ENCODE measurements around the gene SLCO4A1. TPM values are rescaled to one million over a fixed set of nuclear protein-coding genes. Genes with fewer than 3 reads are reported as not detected.

SLCO4A1 gene
- total RNA-seq, 1 experiment from 2014 or later: 161 TPM

- Histone ChIP-seq H4K20me1 (ENCODE audit: low read length) (no peaks in the 10 kb centered on the region), H3K27ac (ENCODE audit: low read length) (peak overlapping the region; percentile 98), H3K4me3 (ENCODE audit: low read length) (peak overlapping the region; percentile 65), H3K4me2 (ENCODE audit: low read length) (peak overlapping the region; percentile 84), H3K9me2 (replicated peaks; ENCODE audit: low read length) (no peaks in the 10 kb centered on the region), H3K9me3 (ENCODE audit: low read length) (no peaks in the 10 kb centered on the region), H3F3A (ENCODE audit: low read length, unreplicated experiment) (peaks cover 9% of the 10 kb centered on the region), H3K4me1 (ENCODE audit: insufficient read depth, low read length) (peaks cover 75% of the 10 kb centered on the region), H3K27me3 (ENCODE audit: low read length) (no peaks in the 10 kb centered on the region), H3K9ac (ENCODE audit: low read length) (peak overlapping the region; percentile 80), H2AFZ (ENCODE audit: low read length) (peak overlapping the region; percentile 46), H3K36me3 (ENCODE audit: low read depth, low read length) (no peaks in the 10 kb centered on the region), H3K79me2 (ENCODE audit: low read length) (peaks cover 33% of the 10 kb centered on the region)
- ChIA-PET CTCF (interaction anchor here (0.6 to 1.6 kb wide), 6 partner anchors 11 to 191 kb away, joined by 3 to 13 read pairs (median 4); partner anchors contain the start of gene SLCO4A1), POLR2A (ENCODE audit: unreplicated experiment) (interaction anchor here (0.6 to 1.2 kb wide), 8 partner anchors 13 to 242 kb away, joined by 3 to 7 read pairs (median 3); no protein-coding TSS in a partner anchor)
- no peak for TF ChIP-seq CTCF (conservative IDR thresholded peaks at IDR 0.05; ENCODE audit: low read depth, low read length)
- no peak for TF ChIP-seq EZH2 (IDR thresholded peaks at IDR 0.05; ENCODE audit: low read length, unreplicated experiment)
- TF ChIP-seq EZH2phosphoT487 (IDR thresholded peaks at IDR 0.05; ENCODE audit: borderline replicate concordance, low read length): peak; percentile 86
- peak; percentile 76 for ATAC-seq
- TSS peak; percentile 79 for BruUV-seq (replicated peaks)
- intact Hi-C loops (cut with micrococcal nuclease): loop anchor here (1.0 to 2.0 kb wide), 2 partner anchors 14 to 20 kb away; no protein-coding TSS in a partner anchor
- peak; percentile 98 for DNase-seq
These were observed 39.0 kb upstream of the SLCO4A1 start for GRCh38 chr20:62603021-62603906.

GRCh38 chr20:62603907-62604785 is 38.2 kb upstream of the SLCO4A1 start:
- peak; percentile 43 for ATAC-seq
- H3K4me1 ChIP-seq (ENCODE audit: insufficient read depth, low read length): peaks cover 66% of the 10 kb centered on the region
- CTCF ChIA-PET: interaction anchor here (1.1 to 1.6 kb wide), 3 partner anchors 13 to 190 kb away, joined by 4 to 13 read pairs (median 7); no protein-coding TSS in a partner anchor
- no peak for DNase-seq
- BruUV-seq (replicated peaks): no TSS peak
- H3K36me3 ChIP-seq (ENCODE audit: low read depth, low read length): no peaks in the 10 kb centered on the region
- no peak overlapping the region for H3K4me3 ChIP-seq (ENCODE audit: low read length)
- peaks cover 32% of the 10 kb centered on the region for H3K79me2 ChIP-seq (ENCODE audit: low read length)
- POLR2A ChIA-PET (ENCODE audit: unreplicated experiment): interaction anchor here (0.6 to 1.2 kb wide), 7 partner anchors 14 to 40 kb away, joined by 3 to 7 read pairs (median 3); no protein-coding TSS in a partner anchor
- H3K4me2 ChIP-seq (ENCODE audit: low read length): peak overlapping the region; percentile 84
- H3K9me3 ChIP-seq (ENCODE audit: low read length): no peaks in the 10 kb centered on the region
- H3K9ac ChIP-seq (ENCODE audit: low read length): peak overlapping the region; percentile 28; the same call in 1 of the 2 replicates
- H3K27me3 ChIP-seq (ENCODE audit: low read length): no peaks in the 10 kb centered on the region
- H2AFZ ChIP-seq (ENCODE audit: low read length): no peak overlapping the region
- H4K20me1 ChIP-seq (ENCODE audit: low read length): no peaks in the 10 kb centered on the region
- H3K27ac ChIP-seq (ENCODE audit: low read length): peak overlapping the region; percentile 98
- TF ChIP-seq EZH2phosphoT487 (IDR thresholded peaks at IDR 0.05; ENCODE audit: borderline replicate concordance, low read length): no peak
- TF ChIP-seq CTCF (conservative IDR thresholded peaks at IDR 0.05; ENCODE audit: low read depth, low read length): no peak
- no peak for TF ChIP-seq EZH2 (IDR thresholded peaks at IDR 0.05; ENCODE audit: low read length, unreplicated experiment)
- intact Hi-C loops (cut with micrococcal nuclease): loop anchor here (1.0 to 2.0 kb wide), 2 partner anchors 13 to 19 kb away; no protein-coding TSS in a partner anchor
- no peaks in the 10 kb centered on the region for H3K9me2 ChIP-seq (replicated peaks; ENCODE audit: low read length)
- H3F3A ChIP-seq (ENCODE audit: low read length, unreplicated experiment): peaks cover 9% of the 10 kb centered on the region
